GM20000 (cell line): Measurements from ENCODE around the gene AK2.
A peak's percentile ranks its signal among the peaks of the same experiment; 100 is the strongest.

Experiments
- DNase-seq: peaks from one replicate; pipeline ENCODE4 v3.0.0; 2012; ENCODE audit warnings: low spot score
- TF ChIP-seq, protein P1 (sequence below): IDR thresholded peaks from 2 replicates; pipeline ENCODE4 v1.5.1; 2012; ENCODE audit warnings: mild to moderate bottlenecking, control low read depth; ENCODE audit errors: extremely low read depth, missing control alignments

AK2 gene

GRCh38 chr1:32991819-32992488 is 44.7 kb downstream of the AK2 start:
- DNase-seq: peak; percentile 28
- TF ChIP-seq, protein P1, sequence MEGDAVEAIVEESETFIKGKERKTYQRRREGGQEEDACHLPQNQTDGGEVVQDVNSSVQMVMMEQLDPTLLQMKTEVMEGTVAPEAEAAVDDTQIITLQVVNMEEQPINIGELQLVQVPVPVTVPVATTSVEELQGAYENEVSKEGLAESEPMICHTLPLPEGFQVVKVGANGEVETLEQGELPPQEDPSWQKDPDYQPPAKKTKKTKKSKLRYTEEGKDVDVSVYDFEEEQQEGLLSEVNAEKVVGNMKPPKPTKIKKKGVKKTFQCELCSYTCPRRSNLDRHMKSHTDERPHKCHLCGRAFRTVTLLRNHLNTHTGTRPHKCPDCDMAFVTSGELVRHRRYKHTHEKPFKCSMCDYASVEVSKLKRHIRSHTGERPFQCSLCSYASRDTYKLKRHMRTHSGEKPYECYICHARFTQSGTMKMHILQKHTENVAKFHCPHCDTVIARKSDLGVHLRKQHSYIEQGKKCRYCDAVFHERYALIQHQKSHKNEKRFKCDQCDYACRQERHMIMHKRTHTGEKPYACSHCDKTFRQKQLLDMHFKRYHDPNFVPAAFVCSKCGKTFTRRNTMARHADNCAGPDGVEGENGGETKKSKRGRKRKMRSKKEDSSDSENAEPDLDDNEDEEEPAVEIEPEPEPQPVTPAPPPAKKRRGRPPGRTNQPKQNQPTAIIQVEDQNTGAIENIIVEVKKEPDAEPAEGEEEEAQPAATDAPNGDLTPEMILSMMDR: no peak

GRCh38 chr1:32991386-32991785 is 45.3 kb downstream of the AK2 start:
- TF ChIP-seq, protein P1: no peak
- DNase-seq: no peak

DNA sequence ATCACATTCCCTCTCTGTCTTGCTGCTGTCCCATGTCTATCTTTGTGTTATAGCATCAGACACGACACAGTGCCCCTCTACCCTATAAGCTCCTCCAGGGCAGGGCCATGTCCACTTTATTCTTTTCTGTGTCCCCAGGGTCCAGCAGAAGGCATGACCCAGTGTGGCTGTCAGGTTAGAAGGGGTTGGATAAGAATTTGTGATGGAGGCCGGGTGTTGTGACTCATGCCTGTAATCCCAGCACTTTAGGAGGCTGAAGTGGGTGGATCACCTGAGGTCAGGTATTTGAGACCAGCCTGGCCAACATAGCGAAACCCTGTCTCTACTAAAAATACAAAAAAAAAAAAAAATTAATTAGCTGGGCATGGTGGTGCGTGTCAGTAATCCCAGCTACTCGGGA is 45.8 kb downstream of the AK2 start:
- DNase-seq: no peak
- TF ChIP-seq, protein P1: no peak

GRCh38 chr1:32989160-32990050 is 47.3 kb downstream of the AK2 start:
- TF ChIP-seq, protein P1: no peak
- no peak for DNase-seq

- DNase-seq: no peak
Measured at GRCh38 chr1:32988665-32989064, 48.0 kb downstream of the AK2 start.

GRCh38 chr1:32985226-32985625 is 51.5 kb downstream of the AK2 start:
- TF ChIP-seq, protein P1: no peak
- no peak for DNase-seq

More at GRCh38 chr1:32988665-32989064, 48.0 kb downstream of the AK2 start:
- TF ChIP-seq, protein P1: no peak
